ENCODE results near the gene KRT28.
A peak's percentile ranks its signal among the peaks of the same experiment; 100 is the strongest.
"Not testable (repeated sequence)": the region's sequence is repeated elsewhere in the genome, so short reads cannot be mapped to it uniquely, and the experiment has no call there.

KRT28 gene

DNA sequence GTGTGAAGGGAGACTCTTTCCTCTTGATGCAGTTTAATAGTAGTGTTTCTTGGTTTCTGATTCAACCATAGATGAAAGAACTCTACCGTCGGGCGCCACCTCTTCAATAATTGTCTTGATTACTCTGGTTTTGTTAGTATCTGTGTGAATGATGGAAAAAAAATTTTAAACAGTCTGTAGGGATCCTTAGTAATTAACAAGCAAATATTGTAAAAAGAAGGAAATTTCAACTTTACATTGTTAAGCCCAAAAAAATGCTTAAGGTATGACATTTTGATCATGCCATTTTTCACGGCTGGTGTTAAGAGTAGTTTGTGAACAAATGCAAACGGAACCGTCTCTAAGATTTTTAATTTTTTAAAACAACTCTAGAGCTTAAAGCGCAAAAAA, 18.6 kb upstream of the KRT28 start:
- FAIRE-seq, result no peak

- no peak for FAIRE-seq
Observed at GRCh38 chr17:40817103-40817682, 17.4 kb upstream of the KRT28 start.

DNA sequence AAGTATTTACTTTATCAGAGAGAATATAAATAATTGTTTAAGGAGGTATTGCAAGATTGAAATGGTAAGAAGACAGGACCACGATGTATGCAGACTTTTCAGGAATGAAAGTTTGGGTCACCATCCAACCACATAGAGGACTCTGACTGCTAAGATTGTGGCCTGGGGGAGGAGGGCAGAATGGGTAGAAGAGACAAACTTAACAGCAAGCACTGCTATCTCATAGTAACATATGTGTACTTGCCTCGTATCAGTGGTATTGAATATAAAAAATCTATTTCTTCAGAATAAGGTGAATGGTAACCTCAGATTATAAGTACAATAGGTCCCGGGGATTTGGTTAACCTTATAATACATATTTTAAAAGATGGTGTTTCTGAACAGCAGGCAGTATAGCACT, 16.8 kb upstream of the KRT28 start:
- no peak for FAIRE-seq

DNA sequence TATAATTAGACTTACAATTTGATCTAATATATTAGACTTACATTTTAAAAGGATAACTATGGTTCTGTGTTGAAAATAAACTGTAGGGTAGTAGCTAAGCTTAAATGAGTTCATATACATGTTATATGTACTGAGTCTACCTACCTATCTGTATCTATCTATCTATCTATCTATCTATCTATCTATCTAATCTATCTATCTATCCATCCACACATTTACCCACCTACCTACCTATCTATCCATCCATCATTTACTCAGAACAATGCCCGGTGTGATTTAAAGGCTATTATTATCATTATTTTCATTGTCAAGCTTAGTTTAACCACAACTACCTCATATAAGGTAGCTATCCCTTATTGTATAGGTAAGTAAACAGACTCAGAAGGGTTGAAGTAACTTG, 15.6 kb upstream of the KRT28 start:
- FAIRE-seq, result no peak

GRCh38 chr17:40814657-40815056, 14.9 kb upstream of the KRT28 start:
- FAIRE-seq, result not testable (repeated sequence)

GRCh38 chr17:40813804-40814203, 14.0 kb upstream of the KRT28 start:
- no peak for FAIRE-seq

DNA sequence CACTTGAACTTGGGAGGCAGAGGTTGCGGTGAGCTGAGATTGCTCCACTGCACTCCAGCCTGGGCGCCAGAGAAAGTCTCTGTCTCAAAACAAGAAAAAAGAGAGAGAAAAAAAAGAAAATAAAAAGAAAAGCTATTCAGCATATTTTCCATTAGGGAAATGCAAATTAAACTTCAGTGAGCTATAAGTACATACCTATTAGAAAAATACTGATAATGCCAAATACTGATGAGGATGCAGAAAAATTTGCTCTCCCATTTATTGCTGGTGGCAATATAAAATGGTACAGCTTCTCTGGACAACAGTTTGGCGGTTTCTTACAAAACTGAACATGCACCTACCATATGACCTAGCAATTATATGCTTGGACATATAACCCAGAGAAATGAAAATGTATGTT, 12.9 kb upstream of the KRT28 start:
- no peak for FAIRE-seq

DNA sequence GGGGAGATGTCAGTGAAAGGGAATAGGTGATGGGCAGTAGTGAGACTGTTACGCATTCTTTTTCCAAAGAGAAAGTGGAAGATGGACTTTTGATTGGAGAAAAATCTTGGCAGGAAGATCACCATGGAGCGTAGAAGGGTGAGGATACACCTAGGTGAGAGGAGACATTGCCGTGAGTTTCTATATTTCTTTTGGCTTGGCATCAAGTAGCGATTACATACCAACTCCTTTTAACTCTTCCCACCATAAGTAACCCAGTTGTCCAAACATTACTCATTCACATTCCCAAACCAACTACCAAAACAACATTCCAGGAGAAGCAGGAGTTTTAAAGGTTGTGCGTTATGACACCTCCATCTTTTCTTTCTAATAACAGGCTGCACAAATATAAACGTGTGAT, 10.7 kb upstream of the KRT28 start:
- no peak for FAIRE-seq

GRCh38 chr17:40809721-40810421, 10.1 kb upstream of the KRT28 start:
- no peak for FAIRE-seq

DNA sequence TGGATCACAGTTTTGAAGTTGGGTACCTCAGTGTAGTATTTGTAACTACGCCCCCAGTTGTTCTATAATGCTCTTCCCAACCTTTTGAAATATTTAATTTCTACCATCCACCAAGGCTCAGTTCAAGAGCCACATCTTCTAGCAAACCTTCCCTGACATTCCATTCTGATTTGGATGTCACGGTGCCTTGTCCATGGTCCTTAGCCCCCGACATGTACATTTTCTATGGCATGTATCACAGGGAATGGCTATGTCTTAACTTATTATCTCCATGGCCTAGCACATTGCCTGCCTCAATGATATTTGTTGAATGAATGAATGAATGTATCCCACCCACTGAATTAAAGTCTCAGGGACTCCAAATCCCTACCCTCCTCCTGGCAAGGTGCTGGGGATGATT, 6.4 kb upstream of the KRT28 start:
- no peak for FAIRE-seq

DNA sequence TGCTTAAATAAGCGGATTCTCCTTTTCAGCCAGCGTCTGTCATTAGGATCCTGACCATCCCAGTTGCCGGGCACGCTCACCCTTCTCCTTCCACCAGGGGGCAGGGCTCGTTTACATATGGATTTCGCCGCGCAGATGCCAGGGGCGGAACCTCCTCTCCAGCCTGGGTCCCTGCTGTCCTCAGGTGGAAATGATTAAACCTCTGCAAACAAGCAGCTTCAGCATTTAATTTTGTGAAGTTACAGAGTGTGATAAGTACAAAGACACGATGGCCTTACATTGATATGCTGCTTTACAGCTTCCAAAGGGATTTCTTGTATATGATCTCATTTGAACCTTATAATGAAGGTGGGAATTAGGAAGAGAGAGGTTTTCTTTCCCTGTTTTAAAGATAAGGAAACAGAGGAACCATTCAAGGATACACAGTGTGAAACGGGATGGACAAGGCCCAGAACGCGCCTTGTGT, 3.9 kb upstream of the KRT28 start:
- no peak for FAIRE-seq

DNA sequence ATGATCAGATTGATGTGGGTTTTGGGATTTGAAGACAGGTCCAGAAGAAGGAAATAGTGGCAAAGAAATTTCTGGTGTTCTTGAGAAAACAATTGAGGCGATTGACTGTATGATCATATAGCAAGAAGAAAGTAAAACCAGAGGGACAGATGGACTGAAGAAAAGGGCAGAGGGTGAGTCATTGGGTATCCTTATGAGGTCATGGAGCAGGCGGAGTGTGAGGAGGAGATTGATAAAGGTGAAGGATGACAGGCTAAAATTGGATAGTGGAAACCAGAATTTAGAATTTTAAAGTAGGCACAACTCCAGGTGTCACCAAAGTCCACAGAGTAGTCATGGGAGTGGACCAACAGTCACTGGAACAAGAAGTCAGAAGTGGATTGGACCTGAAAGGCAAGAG, 1.4 kb upstream of the KRT28 start:
- no peak for FAIRE-seq

- no peak for FAIRE-seq
Observed at GRCh38 chr17:40800381-40800780, 622 bp upstream of the KRT28 start.

DNA sequence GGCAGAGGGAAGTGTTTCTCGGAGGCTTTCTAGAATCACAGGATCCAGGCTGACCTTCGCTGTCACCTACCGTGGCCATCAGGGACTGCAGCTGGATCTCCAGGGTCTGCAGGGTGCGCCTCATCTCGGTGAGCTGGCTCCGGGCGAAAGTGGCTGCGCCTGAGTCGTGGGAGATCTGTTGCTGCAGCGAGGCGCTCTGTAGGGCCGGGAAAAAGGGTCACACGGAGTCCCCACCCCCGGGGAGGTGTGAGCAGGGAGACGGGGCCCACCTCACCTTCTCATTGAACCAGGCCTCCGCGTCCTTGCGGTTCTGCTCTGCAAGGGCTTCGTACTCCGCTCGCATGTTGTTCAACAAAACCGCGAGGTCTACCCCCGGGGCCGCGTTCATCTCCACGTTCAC, 2.9 kb downstream of the KRT28 start:
- FAIRE-seq, result no peak

DNA sequence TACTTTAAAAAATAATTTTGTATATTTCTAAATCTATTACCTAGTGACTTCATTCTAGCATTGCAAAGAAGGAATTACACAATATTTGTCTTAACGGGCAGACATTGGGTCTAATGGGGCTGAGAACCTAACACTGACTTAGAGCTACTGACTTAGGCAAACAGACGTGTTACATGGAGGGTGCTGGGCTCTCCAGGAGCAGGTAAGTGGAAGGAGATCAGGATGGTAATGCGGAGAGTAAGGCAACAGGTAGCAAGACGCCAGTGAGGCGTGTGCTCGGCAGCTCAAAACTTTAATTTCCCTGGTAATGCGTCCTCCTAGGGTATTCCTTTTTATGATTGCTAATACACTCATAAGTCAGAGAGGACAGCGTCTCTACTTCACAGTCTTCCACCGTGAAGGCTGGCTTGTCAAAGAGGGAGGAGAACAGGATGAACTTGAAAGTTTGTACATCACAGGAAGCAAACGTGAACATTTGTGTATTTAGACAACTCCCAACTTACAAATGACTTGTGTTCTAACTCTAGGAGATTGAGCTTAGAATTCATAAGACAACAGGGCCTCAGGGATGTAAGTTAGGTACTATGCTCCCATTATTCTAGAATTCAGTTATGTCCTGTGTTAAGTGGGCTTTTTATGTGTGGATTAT, 4.6 kb downstream of the KRT28 start:
- FAIRE-seq, result no peak

GRCh38 chr17:40794466-40794865, 5.3 kb downstream of the KRT28 start:
- FAIRE-seq, result no peak

DNA sequence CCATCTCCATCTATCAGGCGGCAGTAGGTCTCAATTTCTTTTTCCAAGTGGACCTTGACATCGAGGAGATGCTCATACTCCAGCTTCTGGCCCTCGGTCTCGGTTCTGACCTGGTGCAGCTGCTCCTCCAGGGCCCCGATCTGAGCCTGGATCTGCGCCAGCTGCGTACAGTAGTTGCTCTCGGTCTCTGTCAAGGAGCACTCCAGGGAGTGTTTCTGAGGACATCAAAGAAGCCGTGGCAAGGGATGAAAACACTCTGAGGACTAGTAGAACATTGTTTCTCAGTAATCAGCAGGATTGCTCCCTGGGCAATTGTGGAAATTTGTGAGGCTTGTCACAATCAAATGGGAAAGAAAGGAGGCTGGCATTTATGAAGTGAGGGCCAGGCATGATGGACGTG, 5.9 kb downstream of the KRT28 start:
- FAIRE-seq, result no peak

GRCh38 chr17:40791787-40792436, 7.8 kb downstream of the KRT28 start:
- FAIRE-seq, result peak; percentile 75

DNA sequence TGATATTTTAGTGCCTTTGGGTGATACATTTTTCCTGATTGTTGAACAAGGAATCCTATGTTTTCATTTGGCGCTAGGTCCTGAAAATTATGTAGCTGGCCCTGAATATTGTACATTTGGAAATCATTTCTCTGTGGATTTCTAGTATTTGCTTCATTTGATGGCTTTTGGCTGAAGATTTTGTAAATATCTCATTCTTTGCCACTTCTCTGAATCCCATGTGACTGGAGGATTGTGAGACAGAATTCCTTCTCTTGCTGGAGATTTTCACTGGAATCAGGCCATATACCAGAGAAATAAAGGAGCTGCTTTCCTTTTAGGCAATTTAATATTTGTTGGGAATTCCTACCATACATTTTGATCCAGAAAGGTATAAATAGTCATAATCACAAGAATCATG, 8.6 kb downstream of the KRT28 start:
- FAIRE-seq, result no peak

GRCh38 chr17:40782450-40782849, 17.3 kb downstream of the KRT28 start, which contains the start of gene KRT27:
Gene KRT27 (minus strand): TSS chr17:40782550. CDS start chr17:40782493, 57 bp downstream.
- FAIRE-seq, result no peak

DNA sequence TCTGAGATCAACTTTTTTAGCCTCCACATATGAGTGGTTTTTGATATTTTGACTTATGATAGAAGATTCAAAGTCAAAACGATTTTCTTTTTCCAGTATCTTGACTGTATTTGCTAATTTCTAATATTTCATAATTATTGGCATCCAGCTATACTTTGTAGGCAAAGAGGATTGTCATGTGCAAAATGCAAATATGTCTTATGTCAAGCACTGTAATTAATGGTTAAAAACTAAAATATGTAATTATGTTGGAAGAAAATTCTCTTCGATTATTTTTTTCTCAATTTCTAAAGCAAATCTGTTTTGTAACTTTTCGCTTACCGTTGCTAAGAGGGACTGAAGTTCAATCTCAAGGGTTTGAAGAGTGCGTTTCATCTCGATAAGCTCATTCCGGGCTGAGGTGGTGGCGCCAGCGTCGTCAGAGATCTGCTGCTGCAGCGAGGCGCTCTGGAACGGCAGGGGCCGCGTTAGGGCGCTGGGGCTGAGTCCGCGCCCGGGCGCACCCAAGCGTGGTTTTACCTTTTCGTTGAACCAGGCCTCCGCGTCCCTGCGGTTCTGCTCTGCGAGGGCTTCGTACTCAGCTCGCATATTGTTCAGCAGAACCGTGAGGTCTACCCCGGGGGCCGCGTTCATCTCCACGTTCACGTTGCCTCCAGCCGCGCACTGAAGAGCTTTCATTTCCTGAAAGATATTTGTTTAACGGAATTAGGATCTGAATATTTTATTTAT, 20.4 kb downstream of the KRT28 start:
- no peak for FAIRE-seq

GRCh38 chr17:40778461-40778860, 21.3 kb downstream of the KRT28 start:
- no peak for FAIRE-seq

- no peak for FAIRE-seq
Observed at GRCh38 chr17:40777971-40778370, 21.8 kb downstream of the KRT28 start.
